Measurements from ENCODE around the gene CDC42SE2. TPM values are rescaled to one million over a fixed set of nuclear protein-coding genes. Genes with fewer than 3 reads are reported as not detected.

The CDC42SE2 gene
- total RNA-seq, 2 donors from 2014 or later = 51.0 to 63.5 TPM

DNA sequence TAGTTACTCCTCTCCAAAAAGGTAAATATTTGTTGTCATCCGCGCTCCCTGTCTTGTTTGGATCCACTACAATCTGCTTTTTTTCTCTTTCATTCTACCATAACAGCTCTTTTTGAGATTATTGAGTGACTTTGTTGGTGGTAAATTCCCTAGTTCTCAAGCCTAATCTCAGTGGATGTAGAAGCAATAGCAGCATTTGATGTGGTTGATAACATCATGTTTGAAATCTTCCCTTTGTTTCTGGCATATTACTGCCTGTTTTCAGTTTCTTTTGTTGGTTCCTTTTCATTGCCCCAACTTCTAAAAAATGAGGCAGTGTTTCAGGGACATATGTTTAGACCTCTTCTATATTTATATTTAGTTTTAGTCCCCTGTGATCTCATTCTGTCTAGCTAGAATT, 8.9 kb downstream of the CDC42SE2 start:
- intact Hi-C loops (cut with DNase I) = no loop called here
- no peaks in the 10 kb centered on the region for H3K9me3 ChIP-seq
- H3K4me1 ChIP-seq (replicated peaks) = no peaks in the 10 kb centered on the region
- H3K36me3 ChIP-seq = no peaks in the 10 kb centered on the region
- H3K27ac ChIP-seq = no peak overlapping the region
- 76% methylated on average over 2 of the region's 2 CpGs for whole genome bisulfite sequencing
- DNase-seq (ENCODE audit: low spot score) = no peak
- H3K27me3 ChIP-seq (replicated peaks; ENCODE audit: insufficient read depth) = no peaks in the 10 kb centered on the region
- no peak overlapping the region for H3K4me3 ChIP-seq
- TF ChIP-seq, protein P1, sequence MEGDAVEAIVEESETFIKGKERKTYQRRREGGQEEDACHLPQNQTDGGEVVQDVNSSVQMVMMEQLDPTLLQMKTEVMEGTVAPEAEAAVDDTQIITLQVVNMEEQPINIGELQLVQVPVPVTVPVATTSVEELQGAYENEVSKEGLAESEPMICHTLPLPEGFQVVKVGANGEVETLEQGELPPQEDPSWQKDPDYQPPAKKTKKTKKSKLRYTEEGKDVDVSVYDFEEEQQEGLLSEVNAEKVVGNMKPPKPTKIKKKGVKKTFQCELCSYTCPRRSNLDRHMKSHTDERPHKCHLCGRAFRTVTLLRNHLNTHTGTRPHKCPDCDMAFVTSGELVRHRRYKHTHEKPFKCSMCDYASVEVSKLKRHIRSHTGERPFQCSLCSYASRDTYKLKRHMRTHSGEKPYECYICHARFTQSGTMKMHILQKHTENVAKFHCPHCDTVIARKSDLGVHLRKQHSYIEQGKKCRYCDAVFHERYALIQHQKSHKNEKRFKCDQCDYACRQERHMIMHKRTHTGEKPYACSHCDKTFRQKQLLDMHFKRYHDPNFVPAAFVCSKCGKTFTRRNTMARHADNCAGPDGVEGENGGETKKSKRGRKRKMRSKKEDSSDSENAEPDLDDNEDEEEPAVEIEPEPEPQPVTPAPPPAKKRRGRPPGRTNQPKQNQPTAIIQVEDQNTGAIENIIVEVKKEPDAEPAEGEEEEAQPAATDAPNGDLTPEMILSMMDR (IDR thresholded peaks at IDR 0.05) = no peak
- TF ChIP-seq POLR2AphosphoS5 (IDR thresholded peaks at IDR 0.05) (no peak), POLR2A (IDR thresholded peaks at IDR 0.05) (no peak)

DNA sequence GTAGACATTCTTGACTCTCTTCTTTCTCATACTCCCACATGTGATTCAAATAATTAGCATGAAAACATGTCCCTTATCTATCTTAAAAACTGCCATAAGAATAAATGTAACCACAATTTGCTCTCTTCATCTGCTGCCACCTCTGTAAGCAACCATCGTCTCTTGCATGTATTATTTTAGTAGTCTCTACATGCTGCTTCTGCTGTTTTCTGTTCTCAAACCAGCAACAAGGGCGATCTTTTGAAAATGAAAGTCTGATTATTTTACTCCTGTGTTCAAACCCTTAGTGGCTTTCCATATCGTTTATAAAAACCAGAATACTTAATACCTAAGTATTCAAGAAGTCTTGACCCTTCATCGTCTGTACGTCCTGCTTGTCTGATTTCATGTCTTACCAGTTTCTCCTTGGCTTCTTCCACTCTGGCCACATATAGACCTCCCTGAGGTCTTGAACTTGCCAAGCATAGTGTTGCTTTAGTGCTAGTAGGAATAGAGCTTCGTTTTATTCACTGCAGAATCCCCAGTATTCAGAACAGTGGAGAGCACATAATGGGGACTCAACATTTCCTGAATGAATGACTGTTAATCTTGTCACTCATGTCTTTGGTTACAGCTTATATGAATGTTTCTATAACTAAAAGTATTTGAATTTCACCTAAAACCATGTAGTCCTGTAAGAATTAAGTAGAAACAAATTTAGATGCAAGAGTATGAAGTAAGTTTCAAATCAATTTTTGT, 10.6 kb downstream of the CDC42SE2 start:
- H3K4me1 ChIP-seq (replicated peaks) = no peaks in the 10 kb centered on the region
- no peak overlapping the region for H3K4me3 ChIP-seq
- H3K27me3 ChIP-seq (replicated peaks; ENCODE audit: insufficient read depth) = no peaks in the 10 kb centered on the region
- TF ChIP-seq POLR2A (IDR thresholded peaks at IDR 0.05) = no peak
- TF ChIP-seq, protein P1 (IDR thresholded peaks at IDR 0.05) = no peak
- TF ChIP-seq POLR2AphosphoS5 (IDR thresholded peaks at IDR 0.05) = no peak
- WGBS = 89% methylated on average over 6 of the region's 6 CpGs
- H3K9me3 ChIP-seq = no peaks in the 10 kb centered on the region
- intact Hi-C loops (cut with DNase I) = no loop called here
- no peaks in the 10 kb centered on the region for H3K36me3 ChIP-seq
- no peak for DNase-seq (ENCODE audit: low spot score)
- H3K27ac ChIP-seq = no peak overlapping the region

DNA sequence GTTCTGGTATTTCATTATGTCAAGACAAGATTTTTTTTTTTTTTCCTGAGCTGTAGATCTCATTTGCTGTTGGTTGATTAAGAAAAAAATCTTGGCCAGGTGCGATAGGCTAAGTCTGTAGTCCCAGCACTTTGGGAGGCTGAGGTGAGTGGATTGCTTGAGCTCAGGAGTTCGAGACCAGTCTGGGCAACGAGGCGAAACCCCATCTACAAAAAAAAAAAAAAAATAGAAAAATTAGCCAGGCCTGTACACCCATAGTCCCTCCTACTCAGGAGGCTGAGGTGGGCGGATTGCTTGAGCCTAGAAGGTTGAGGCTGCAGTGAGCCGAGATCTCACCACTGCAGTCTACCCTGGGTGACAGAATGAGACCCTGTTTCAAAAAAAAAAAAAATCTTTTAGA, 12.2 kb downstream of the CDC42SE2 start:
- H3K27me3 ChIP-seq (replicated peaks; ENCODE audit: insufficient read depth) = no peaks in the 10 kb centered on the region
- H3K4me1 ChIP-seq (replicated peaks) = no peaks in the 10 kb centered on the region
- TF ChIP-seq POLR2A (IDR thresholded peaks at IDR 0.05) (no peak), POLR2AphosphoS5 (IDR thresholded peaks at IDR 0.05) (no peak)
- TF ChIP-seq, protein P1 (IDR thresholded peaks at IDR 0.05) = no peak
- 90% methylated on average over 6 of the region's 6 CpGs for WGBS
- H3K36me3 ChIP-seq = no peaks in the 10 kb centered on the region
- H3K9me3 ChIP-seq = no peaks in the 10 kb centered on the region
- intact Hi-C loops (cut with DNase I) = no loop called here
- no peak overlapping the region for H3K4me3 ChIP-seq
- no peak overlapping the region for H3K27ac ChIP-seq
- no peak for DNase-seq (ENCODE audit: low spot score)

DNA sequence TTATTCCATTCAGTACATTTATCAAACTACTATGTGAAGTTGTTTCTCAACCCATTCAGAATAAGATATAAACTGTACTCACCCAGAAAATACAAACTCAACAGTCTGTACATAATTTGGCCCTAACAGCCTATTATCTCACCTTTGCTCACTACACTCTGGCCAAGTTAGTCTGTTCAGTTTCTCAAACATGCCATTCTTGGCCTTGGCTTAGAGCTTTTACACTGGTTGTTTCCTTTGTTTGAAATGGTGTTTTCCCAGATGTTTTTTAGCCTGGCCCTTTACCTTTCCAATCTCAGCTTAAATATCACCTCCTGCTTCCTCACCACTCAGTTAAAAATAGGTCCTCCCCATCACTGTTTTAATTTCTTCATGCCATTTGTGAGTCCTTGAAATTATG, 13.6 kb downstream of the CDC42SE2 start:
- Histone ChIP-seq H3K27ac (no peak overlapping the region), H3K9me3 (no peaks in the 10 kb centered on the region), H3K27me3 (replicated peaks; ENCODE audit: insufficient read depth) (no peaks in the 10 kb centered on the region), H3K36me3 (no peaks in the 10 kb centered on the region), H3K4me1 (replicated peaks) (peaks cover 3% of the 10 kb centered on the region), H3K4me3 (no peak overlapping the region)
- intact Hi-C loops (cut with DNase I) = no loop called here
- no peak for TF ChIP-seq POLR2A (IDR thresholded peaks at IDR 0.05)
- TF ChIP-seq, protein P1 (IDR thresholded peaks at IDR 0.05) = no peak
- no peak for TF ChIP-seq POLR2AphosphoS5 (IDR thresholded peaks at IDR 0.05)
- DNase-seq (ENCODE audit: low spot score) = no peak
